Measurements from ENCODE around the gene TIPIN. TPM values are rescaled to one million over a fixed set of nuclear protein-coding genes. Genes with fewer than 3 reads are reported as not detected.

The TIPIN gene
- polyA plus RNA-seq, 3 donors: 1.4 to 4.0 (median 3.7) TPM

- peaks cover 14% of the 10 kb centered on the region for H3K79me2 ChIP-seq (ENCODE audit: insufficient read depth, low read length)
- H3K27me3 Mint-ChIP-seq (ENCODE audit: low read depth in 3 of 3): peaks cover 0 to 3% (median 2%) of the 10 kb centered on the region in 3 donors
- H3K9me3 ChIP-seq (replicated peaks in 1 of 2; ENCODE audit: control insufficient read depth in 1 of 2, insufficient read depth in 1 of 2, low read length in 2 of 2): no peaks in the 10 kb centered on the region
- H3K27ac Mint-ChIP-seq: no peak overlapping the region
- intact Hi-C loops (cut with micrococcal nuclease): no loop called here
- H3K36me3 ChIP-seq (replicated peaks in 1 of 2; ENCODE audit: control insufficient read depth in 1 of 2, insufficient read depth in 2 of 2, low read length in 2 of 2): no peaks in the 10 kb centered on the region
- H3K27me3 ChIP-seq (ENCODE audit: control insufficient read depth in 2 of 2, insufficient read depth in 2 of 2, low read length in 2 of 2): no peaks in the 10 kb centered on the region
- H3K36me3 Mint-ChIP-seq: no peaks in the 10 kb centered on the region
- no peaks in the 10 kb centered on the region for H3K9me3 Mint-ChIP-seq
- H3K4me3 ChIP-seq (replicated peaks in 1 of 3; ENCODE audit: low read depth in 2 of 3, low read length in 3 of 3): no peak overlapping the region
- no peak overlapping the region for H3K27ac ChIP-seq (ENCODE audit: low read depth in 1 of 2, low read length in 2 of 2)
- no peak overlapping the region for H2AFZ ChIP-seq (ENCODE audit: insufficient read depth, low read depth, low read length, poor library complexity, severe bottlenecking)
- H3K4me2 ChIP-seq (replicated peaks; ENCODE audit: extremely low read depth, low read length, poor library complexity, severe bottlenecking): no peak overlapping the region
- H3K4me1 ChIP-seq (ENCODE audit: control insufficient read depth in 1 of 2, insufficient read depth in 2 of 2, low read length in 2 of 2): peaks cover 18 to 27% of the 10 kb centered on the region in 2 donors
- H4K20me1 ChIP-seq (ENCODE audit: insufficient read depth, low read length): no peaks in the 10 kb centered on the region
- no peak for DNase-seq
- peaks cover 26% of the 10 kb centered on the region for H3K4me1 Mint-ChIP-seq
- TF ChIP-seq CTCF (IDR thresholded peaks at IDR 0.05): no peak
- no peak overlapping the region for H3K4me3 Mint-ChIP-seq
- H3K9ac ChIP-seq (ENCODE audit: insufficient read depth, low read length, poor library complexity, severe bottlenecking): no peak overlapping the region
Observed at GRCh38 chr15:66290518-66290917, 66.0 kb downstream of the TIPIN start.

- H3K4me1 ChIP-seq (ENCODE audit: control insufficient read depth in 1 of 2, insufficient read depth in 2 of 2, low read length in 2 of 2): peaks cover 18 to 22% of the 10 kb centered on the region in 2 donors
- H2AFZ ChIP-seq (ENCODE audit: insufficient read depth, low read depth, low read length, poor library complexity, severe bottlenecking): no peak overlapping the region
Observed at GRCh38 chr15:66290007-66290406, 66.5 kb downstream of the TIPIN start.

More at GRCh38 chr15:66290007-66290406, 66.5 kb downstream of the TIPIN start:
- no peak for DNase-seq
- no peak for TF ChIP-seq CTCF (IDR thresholded peaks at IDR 0.05)
- H3K36me3 Mint-ChIP-seq: no peaks in the 10 kb centered on the region
- Histone ChIP-seq H3K79me2 (ENCODE audit: insufficient read depth, low read length) (peaks cover 9% of the 10 kb centered on the region), H3K27me3 (ENCODE audit: control insufficient read depth in 2 of 2, insufficient read depth in 2 of 2, low read length in 2 of 2) (no peaks in the 10 kb centered on the region), H3K36me3 (replicated peaks in 1 of 2; ENCODE audit: control insufficient read depth in 1 of 2, insufficient read depth in 2 of 2, low read length in 2 of 2) (no peaks in the 10 kb centered on the region), H4K20me1 (ENCODE audit: insufficient read depth, low read length) (no peaks in the 10 kb centered on the region), H3K9ac (ENCODE audit: insufficient read depth, low read length, poor library complexity, severe bottlenecking) (no peak overlapping the region), H3K9me3 (replicated peaks in 1 of 2; ENCODE audit: control insufficient read depth in 1 of 2, insufficient read depth in 1 of 2, low read length in 2 of 2) (no peaks in the 10 kb centered on the region), H3K27ac (ENCODE audit: low read depth in 1 of 2, low read length in 2 of 2) (no peak overlapping the region), H3K4me3 (replicated peaks in 1 of 3; ENCODE audit: low read depth in 2 of 3, low read length in 3 of 3) (no peak overlapping the region), H3K4me2 (replicated peaks; ENCODE audit: extremely low read depth, low read length, poor library complexity, severe bottlenecking) (no peak overlapping the region)
- peaks cover 23% of the 10 kb centered on the region for H3K4me1 Mint-ChIP-seq
- no peak overlapping the region for H3K27ac Mint-ChIP-seq
- WGBS (ENCODE audit: insufficient coverage): 100% methylated on average over 3 of the region's 3 CpGs
- H3K9me3 Mint-ChIP-seq: no peaks in the 10 kb centered on the region
- intact Hi-C loops (cut with micrococcal nuclease): no loop called here
- H3K27me3 Mint-ChIP-seq (ENCODE audit: low read depth in 3 of 3): peaks cover 0 to 3% (median 2%) of the 10 kb centered on the region in 3 donors
- no peak overlapping the region for H3K4me3 Mint-ChIP-seq

Measured in CD14-positive monocyte (primary cell).